GM18526 (cell line): Measurements from ENCODE around the gene CKAP2L.

Experiments
- POLR2A ChIP-seq: IDR thresholded peaks from 3 replicates; pipeline ENCODE4 v1.6.1; 2011; ENCODE audit not compliant: insufficient read length; ENCODE audit errors: extremely low read depth

Gene CKAP2L

DNA sequence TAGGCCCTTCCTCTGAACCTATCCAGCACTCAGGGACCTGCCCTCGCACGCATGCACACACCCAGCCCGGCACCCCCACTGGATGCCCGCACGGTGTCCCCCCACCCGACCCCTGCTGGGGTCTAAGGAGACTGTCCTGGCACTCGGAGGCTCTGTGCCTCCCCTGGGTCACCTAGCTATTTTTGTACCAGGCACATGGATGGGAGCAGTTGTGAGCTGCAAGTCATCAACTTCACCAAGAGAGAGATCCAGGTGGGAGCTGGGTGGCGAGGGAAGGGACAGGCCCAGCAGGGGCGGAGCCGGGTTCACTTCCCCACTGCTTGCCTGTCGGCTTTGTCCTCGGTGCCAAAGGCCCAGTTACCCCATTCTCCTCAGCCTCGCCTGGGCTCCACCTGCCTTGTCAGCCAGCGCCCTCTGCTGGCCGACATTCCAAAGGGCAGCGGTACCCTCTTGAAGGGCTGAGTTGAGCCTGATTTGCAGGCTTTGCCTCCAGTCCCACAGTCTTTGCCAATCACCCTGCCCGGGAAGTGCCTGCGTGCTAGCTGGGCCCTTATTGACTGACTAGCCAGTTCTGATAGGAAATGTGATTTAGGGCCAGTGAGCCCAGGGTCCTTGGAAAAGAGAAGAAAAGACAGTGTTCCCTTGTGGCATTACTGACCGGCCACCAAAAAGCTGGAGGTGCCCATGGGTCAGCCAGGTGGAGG is 37.8 kb downstream of the CKAP2L start:
- no peak for TF ChIP-seq POLR2A

DNA sequence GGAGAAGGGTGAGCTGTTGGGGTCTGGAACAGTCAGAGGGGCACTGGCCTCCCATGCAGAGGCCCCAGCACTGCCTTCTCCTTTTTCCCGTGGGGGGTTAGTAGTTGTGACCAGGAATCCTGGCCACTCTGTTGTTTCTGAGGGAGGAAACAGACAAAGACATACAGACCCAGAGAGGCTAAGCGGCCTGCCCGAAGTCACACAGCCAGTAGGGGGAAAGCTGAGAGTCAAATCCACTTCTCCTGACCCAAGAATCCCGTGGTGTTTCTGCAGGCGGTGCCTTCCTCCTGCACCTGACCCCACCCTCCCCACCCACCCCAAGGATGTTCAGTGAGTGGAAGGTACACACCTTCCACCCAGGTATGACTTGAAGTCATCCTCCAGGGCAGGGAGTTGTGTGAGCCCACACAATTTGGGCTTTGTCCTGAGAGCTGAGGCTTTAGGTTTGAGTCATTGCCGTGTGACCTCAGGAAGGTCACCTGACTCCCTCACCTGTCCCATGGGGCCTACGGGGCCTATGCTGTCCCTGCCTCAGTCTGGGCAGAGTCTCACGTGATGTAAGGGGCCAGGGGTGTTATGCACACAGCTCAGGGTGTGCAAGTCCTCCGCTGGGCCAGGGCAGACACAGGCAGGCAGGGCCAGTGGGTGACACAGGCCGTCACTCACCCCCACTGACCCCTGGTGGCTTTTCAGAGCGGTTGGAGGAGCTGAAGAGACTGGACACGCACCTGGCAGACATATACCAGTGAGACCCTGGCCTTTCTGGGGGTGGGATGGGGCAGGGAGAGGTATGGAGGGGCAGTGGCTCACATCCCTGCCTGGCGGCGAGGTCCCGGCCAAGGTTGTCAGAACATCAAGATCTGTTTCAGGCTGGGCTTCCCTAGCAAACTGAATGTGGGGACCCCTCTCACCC is 38.6 kb downstream of the CKAP2L start:
- no peak for TF ChIP-seq POLR2A

DNA sequence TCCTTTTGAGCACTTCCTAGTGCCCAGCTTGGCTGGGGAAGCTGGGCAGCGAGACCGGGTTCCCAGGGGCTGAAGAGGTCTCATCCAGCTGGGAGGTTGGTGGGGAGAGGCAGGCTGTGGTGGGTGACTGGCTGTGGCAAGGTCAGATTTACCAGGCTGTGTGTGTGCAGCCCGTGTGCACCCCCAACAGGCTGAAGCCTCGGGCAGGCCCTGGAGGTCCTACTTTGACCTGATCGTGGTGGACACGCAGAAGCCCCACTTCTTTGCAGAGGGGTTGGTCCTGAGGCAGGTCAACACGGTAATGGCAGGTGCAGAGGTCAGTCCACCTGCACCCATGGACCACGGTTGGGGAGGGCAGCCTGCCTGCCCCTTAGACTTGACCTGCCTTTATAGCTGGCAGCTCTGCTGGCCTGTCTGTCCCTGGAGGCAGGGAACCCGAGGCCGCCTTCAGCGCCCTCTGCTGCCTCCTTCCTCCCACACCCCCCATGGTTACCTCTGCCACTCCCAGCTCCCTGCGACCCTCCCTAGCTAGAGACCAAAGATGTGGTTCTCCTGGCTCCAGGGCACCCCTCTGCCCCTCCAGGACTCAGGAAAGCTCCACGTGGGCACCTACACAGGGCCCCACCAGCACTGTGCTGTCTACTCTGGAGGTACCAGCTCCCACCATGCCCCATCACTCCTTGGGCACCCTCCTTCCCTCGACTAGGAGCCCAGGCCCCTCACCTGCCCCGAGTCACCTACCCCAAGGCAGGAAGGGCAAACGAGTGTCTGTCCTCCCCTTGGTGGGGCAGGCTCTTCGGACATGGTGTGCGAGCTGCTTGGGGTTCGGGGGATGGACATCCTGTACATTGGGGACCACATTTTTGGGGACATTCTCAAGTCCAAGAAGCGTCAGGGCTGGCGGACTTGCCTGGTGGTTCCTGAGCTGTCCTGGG is 39.6 kb downstream of the CKAP2L start:
- TF ChIP-seq POLR2A = no peak

DNA sequence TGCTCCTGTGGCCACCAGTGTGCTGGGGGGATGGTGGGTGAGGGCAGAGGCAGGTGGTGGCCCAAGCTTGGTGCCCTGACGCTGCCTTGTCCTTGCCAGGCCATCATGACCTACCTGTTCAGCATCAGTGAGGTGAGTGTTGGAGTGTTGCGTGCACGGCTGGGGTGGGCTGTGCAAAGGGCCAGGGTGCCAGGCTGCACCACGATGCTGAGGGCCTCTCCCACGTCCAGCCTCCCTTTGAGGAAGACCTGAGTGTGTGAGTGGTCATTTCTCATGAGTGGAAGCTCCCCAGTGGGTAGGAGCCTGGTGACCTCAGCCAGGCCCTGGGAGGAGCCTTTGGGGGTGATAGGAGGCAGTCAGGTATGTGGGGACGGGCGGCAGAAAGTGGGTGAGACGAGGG is 40.4 kb downstream of the CKAP2L start:
- TF ChIP-seq POLR2A = no peak

DNA sequence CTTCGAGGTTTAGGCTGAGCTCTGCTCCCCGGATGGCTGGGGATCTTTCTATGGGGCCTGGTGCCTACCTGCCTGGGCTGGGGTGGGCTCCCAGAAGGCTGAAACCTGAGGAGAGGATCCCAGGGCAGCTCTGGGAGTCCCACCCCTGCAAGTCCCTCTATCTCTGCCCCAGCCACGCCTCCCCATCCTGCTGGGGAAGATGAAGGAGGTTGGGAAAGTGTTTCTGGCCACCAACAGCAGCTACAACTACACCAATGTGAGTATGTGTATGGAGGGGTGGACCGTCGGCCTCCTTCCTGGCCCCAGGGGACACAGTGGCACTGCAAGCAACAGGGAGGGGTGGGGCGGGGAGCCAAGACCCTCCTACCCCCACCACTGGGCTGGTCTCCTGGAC is 40.9 kb downstream of the CKAP2L start:
- TF ChIP-seq POLR2A = no peak

GRCh38 chr2:112722816-112723546 is 41.4 kb downstream of the CKAP2L start:
- no peak for TF ChIP-seq POLR2A

- no peak for TF ChIP-seq POLR2A
These were observed 42.4 kb downstream of the CKAP2L start for GRCh38 chr2:112721819-112722522.

- TF ChIP-seq POLR2A = no peak
These were observed 43.6 kb downstream of the CKAP2L start, which contains the start of gene NT5DC4 for GRCh38 chr2:112720785-112721184. Gene NT5DC4 (plus strand): TSS chr2:112721020. CDS start chr2:112721080, 60 bp downstream.

- TF ChIP-seq POLR2A = no peak
These were observed 45.5 kb downstream of the CKAP2L start for GRCh38 chr2:112718863-112719370.

- no peak for TF ChIP-seq POLR2A
These were observed 49.4 kb downstream of the CKAP2L start for GRCh38 chr2:112714836-112715631.

GRCh38 chr2:112714331-112714730 is 50.1 kb downstream of the CKAP2L start:
- no peak for TF ChIP-seq POLR2A

GRCh38 chr2:112713926-112714325 is 50.5 kb downstream of the CKAP2L start:
- TF ChIP-seq POLR2A = no peak

- TF ChIP-seq POLR2A = no peak
These were observed 50.9 kb downstream of the CKAP2L start for GRCh38 chr2:112713585-112713925.
